HG03103 (cell line): ENCODE results near the gene CRYBB1.
A peak's percentile ranks its signal among the peaks of the same experiment; 100 is the strongest.

ENCODE experiments used
- ATAC-seq: cut with Tn5 transposase; IDR thresholded peaks from one replicate; pipeline ENCODE4 v1.9.1; 2021; ENCODE audit warnings: low read depth; ENCODE audit not compliant: unreplicated experiment

The CRYBB1 gene

GRCh38 chr22:26581633-26582168, 36.1 kb downstream of the CRYBB1 start:
- no peak for ATAC-seq

GRCh38 chr22:26581026-26581425, 36.8 kb downstream of the CRYBB1 start:
- ATAC-seq, result no peak

GRCh38 chr22:26580240-26580962, 37.4 kb downstream of the CRYBB1 start:
- no peak for ATAC-seq

DNA sequence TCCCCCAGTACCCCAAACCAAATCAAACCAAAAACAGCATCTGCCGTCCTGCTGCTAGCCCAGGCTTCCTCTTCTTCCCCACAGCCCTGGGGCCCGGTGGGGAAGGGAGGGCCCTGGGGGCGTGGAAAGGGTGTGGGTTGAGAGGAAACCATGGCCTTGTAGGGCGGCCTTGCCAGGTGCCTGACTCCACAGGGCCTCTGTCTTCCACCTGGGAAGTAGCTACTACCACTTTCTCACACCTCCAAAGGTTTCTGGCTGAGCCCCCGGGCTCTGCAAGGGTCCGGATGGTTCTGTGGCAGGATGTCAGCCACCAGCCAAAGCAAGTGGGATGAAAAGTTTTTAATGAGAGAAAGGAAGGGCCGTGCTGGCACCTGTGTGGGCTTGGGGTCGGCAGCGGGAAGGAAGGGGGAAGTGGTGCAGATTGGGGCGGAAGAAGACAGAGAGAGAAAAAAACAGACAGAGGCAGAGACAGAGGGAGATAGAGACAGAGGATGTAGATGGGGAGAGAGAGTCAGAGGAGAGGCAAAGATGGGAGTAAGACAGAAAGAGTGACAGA, 38.4 kb downstream of the CRYBB1 start:
- peak; percentile 61 for ATAC-seq

GRCh38 chr22:26577081-26577480, 40.7 kb downstream of the CRYBB1 start:
- no peak for ATAC-seq

DNA sequence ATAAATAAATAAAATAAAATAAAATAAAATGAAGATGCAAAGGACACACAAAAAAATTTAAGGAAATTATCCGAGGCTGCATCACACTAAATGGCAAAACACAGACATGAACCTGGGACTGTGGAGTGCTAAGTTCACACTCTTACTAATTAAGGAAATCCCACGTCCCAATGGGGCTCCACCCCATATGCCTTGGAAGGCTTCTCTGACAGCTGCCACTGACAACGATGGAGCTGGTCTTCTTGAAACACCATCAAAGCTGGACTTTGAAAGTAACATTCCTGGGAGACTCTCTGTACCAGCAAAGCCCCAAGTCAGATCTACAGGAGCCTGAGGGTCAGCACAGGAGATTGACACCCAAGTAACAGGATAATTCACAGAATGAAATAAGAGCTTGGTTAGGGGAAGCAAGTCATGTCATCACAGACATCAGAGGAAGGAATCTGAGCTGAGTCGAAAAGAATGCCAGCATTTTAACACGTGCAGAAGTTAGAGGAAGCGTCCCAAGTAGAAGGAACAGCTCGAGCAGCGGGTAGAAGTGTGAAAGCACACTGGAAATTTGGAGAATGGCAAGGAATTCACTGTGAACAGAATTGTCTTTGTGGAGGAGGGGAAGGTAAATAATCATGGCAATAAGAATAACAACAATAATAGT, 41.7 kb downstream of the CRYBB1 start:
- ATAC-seq, result no peak

GRCh38 chr22:26574001-26574723, 43.7 kb downstream of the CRYBB1 start:
- ATAC-seq, result no peak

DNA sequence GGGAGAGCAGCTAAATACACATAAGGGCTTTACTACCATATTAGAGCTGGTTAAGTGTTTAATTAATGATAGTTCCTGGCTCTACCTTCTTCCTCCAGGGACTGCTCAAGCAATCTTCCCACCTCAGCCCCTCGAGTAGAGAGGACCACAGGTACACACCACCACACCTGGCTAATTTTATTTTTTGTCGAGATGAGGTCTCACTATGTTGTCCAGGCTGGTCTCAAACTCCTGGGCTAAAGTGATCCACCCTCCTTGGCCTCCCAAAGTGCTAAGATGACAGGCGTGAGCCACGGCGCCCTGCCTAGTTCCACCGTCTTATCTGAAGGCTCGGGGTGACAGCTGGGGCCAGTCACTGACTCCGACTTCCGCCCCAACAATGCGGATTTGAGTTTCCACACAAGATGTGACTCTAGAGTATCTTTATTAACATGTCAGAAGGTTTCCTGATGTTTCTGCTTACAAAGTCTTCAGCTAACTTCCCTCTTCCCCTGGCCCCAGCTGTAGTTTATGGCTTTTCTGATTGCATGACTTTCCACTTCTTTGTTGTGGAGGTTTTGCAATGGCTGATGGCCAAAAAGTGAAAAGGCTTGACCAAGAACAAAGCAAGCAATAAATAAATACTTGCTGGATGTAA, 44.7 kb downstream of the CRYBB1 start:
- ATAC-seq, result no peak

DNA sequence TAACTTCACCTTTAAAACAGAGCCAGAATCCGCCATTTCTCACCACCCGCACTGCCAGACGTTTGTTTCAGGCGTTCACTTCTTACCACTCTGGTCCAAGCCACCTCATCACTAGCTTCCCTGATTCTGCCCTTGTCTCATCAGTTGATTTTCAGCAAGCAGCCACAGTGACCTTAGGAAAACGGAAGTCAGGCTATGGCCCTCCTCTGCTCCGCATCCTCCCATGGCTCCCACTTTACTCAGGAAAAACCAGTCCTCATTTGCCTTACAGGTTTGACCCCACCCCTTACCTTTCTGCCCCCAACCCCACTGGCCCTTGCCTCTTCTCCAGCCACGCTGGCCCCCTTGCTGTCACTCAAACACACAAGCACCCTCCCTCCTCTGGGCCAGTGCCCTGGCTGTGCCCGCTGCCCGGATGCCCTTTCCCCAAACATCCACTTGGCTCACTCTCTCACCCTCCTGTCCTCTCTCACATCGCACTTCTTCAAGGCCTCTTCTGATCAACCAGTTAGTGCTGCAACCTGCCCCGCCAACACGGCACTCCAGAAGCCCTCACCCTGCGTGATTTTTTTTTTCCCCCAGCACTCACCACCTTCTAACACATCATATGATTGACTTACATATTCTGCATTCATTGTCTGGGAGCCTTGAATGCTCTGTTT, 46.8 kb downstream of the CRYBB1 start:
- ATAC-seq, result no peak

- no peak for ATAC-seq
Measured at GRCh38 chr22:26570115-26570514, 47.7 kb downstream of the CRYBB1 start.

- no peak for ATAC-seq
Measured at GRCh38 chr22:26568207-26568706, 49.6 kb downstream of the CRYBB1 start.

- no peak for ATAC-seq
Measured at GRCh38 chr22:26567610-26568009, 50.2 kb downstream of the CRYBB1 start.

- no peak for ATAC-seq
Measured at GRCh38 chr22:26566994-26567393, 50.8 kb downstream of the CRYBB1 start.

DNA sequence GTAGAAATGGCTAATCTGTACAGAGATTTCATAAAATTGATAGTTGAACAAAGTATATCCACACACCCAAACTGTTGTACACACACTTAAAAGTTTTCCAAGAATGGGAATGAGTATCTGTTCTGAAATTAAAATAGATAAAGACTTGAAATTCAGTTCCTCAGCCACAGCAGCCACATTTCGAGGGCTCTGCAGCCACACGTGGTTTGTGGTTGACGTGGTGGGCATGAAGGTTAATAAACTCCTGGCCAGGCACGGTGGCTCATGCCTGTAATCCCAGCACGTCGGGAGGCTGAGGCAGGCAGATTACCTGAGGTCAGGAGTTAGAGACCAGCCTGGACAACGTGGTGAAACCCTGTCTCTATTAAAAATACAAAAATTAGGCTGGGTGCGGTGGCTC, 51.9 kb downstream of the CRYBB1 start:
- ATAC-seq, result no peak

- ATAC-seq, result no peak
Measured at GRCh38 chr22:26565181-26565580, 52.6 kb downstream of the CRYBB1 start.

DNA sequence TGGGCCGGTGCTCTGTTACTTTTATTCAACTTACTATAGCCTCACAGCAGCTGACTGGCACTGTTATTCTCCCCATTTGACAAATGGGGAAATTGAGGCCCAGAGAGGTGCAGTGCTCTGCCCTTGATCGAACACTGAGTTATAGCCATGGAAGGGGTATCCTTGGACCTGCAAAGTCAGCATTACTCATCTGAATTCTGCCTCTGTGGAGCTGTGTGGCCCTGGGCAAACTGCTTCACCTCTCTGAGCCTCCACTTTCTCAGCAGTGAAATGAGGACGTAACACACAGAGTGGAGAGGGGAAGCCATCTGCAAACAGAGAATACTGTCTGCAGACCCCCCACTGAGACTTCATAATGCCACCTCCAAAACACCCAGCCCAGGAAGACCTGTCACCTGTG, 53.2 kb downstream of the CRYBB1 start:
- no peak for ATAC-seq

DNA sequence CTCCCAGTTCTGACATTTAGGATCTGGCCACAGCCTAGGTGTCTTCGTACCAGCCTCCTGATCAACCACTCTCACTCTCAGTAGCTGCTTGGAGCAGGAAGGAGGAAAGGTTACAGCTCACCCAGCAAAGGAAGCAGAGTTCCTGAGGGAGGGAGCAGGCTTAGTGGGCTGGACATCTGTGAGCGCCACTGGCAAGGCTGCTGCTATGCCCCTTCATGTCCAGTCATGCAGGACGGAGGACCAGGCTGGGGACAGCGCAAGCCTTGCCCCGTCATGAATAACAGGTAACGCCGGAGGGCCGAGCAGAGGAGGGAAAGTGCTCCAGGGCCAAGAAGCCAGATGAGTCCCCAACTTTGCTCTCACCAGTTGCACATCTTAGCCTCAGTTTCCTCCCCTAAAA, 53.6 kb downstream of the CRYBB1 start:
- no peak for ATAC-seq

DNA sequence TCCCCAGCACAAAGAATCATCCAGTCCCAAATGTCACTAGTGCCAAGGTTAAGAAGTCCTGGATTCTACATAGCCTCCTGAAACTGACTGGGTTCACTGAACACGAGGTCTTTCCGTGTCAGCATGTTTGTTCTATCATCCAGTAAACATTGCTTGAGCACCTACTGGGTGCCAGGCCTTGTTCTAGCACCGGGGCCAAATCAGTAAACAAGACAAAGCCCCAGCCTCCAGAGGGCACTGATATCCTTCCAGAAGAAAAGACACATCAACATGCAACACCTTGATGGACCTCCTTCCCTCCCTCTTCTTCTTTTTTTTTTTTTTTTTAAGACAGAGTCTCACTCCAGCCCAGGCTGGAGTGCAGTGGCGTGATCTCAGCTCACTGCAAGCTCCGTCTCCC, 54.8 kb downstream of the CRYBB1 start:
- no peak for ATAC-seq

GRCh38 chr22:26561756-26562417, 55.9 kb downstream of the CRYBB1 start:
- ATAC-seq, result no peak
